ENCODE measurements around the gene PRICKLE1. TPM values are rescaled to one million over a fixed set of nuclear protein-coding genes. Genes with fewer than 3 reads are reported as not detected.

The PRICKLE1 gene
- polyA plus RNA-seq, 1 donor (not counting 4 experiments of a cell fraction or from before 2014, with no cell fraction given) = 3.5 TPM

GRCh38 chr12:42582498-42582897, 7.0 kb downstream of the PRICKLE1 start:
- Histone ChIP-seq H3K4me2 (ENCODE audit: control insufficient read depth, extremely low read depth, insufficient read depth, low read depth, low read length) (no peak overlapping the region), H3K4me1 (ENCODE audit: control insufficient read depth, extremely low read depth, insufficient read depth, low read length) (peaks cover 16% of the 10 kb centered on the region), H3K9ac (ENCODE audit: control insufficient read depth, extremely low read depth, insufficient read depth, low read length) (no peak overlapping the region), H3K27me3 (ENCODE audit: control insufficient read depth, extremely low read depth, insufficient read depth, low read length) (no peaks in the 10 kb centered on the region), H3K79me2 (ENCODE audit: control insufficient read depth, insufficient read depth, low read length) (peaks cover 5% of the 10 kb centered on the region), H3K9me1 (ENCODE audit: control insufficient read depth, extremely low read depth, insufficient read depth, low read length) (peaks cover 2% of the 10 kb centered on the region), H3K36me3 (ENCODE audit: control insufficient read depth in 2 of 2, extremely low read depth in 1 of 2, insufficient read depth in 2 of 2, low read length in 2 of 2) (no peaks in the 10 kb centered on the region), H4K20me1 (ENCODE audit: control insufficient read depth, extremely low read depth, insufficient read depth, low read length) (no peaks in the 10 kb centered on the region), H3K4me3 (ENCODE audit: control insufficient read depth in 2 of 3, extremely low read depth in 1 of 3, insufficient read depth in 2 of 3, low read depth in 1 of 3, low read length in 3 of 3) (no peak overlapping the region), H2AFZ (ENCODE audit: control insufficient read depth, low read length) (no peak overlapping the region), H3K27ac (ENCODE audit: control insufficient read depth, insufficient read depth, low read length) (no peak overlapping the region), H3K9me3 (ENCODE audit: control insufficient read depth, low read depth, low read length) (no peaks in the 10 kb centered on the region)
- TF ChIP-seq CTCF (optimal IDR thresholded peaks at IDR 0.05 in 1 of 3, IDR thresholded peaks at IDR 0.05 in 1 of 3, conservative IDR thresholded peaks at IDR 0.05 in 1 of 3; ENCODE audit: extremely low read depth in 1 of 3, insufficient read depth in 2 of 3, low read length in 3 of 3) = no peak
- TF ChIP-seq EZH2 (IDR thresholded peaks at IDR 0.05; ENCODE audit: low read length) = no peak
- FAIRE-seq (no peak), DNase-seq (ENCODE audit: low read depth, low spot score) (no peak)
- dilution Hi-C loops (cut with MboI; ENCODE audit: extremely low pct_ligation_motif_present, low sequenced_read_pairs) = no loop called here

GRCh38 chr12:42582050-42582449, 7.5 kb downstream of the PRICKLE1 start:
- Histone ChIP-seq H3K4me1 (ENCODE audit: control insufficient read depth, extremely low read depth, insufficient read depth, low read length) (peaks cover 13% of the 10 kb centered on the region), H3K79me2 (ENCODE audit: control insufficient read depth, insufficient read depth, low read length) (peaks cover 2% of the 10 kb centered on the region), H3K27ac (ENCODE audit: control insufficient read depth, insufficient read depth, low read length) (no peak overlapping the region), H3K4me3 (ENCODE audit: control insufficient read depth in 2 of 3, extremely low read depth in 1 of 3, insufficient read depth in 2 of 3, low read depth in 1 of 3, low read length in 3 of 3) (no peak overlapping the region), H3K9me3 (ENCODE audit: control insufficient read depth, low read depth, low read length) (no peaks in the 10 kb centered on the region), H3K27me3 (ENCODE audit: control insufficient read depth, extremely low read depth, insufficient read depth, low read length) (no peaks in the 10 kb centered on the region), H2AFZ (ENCODE audit: control insufficient read depth, low read length) (no peak overlapping the region), H4K20me1 (ENCODE audit: control insufficient read depth, extremely low read depth, insufficient read depth, low read length) (no peaks in the 10 kb centered on the region), H3K9ac (ENCODE audit: control insufficient read depth, extremely low read depth, insufficient read depth, low read length) (no peak overlapping the region), H3K4me2 (ENCODE audit: control insufficient read depth, extremely low read depth, insufficient read depth, low read depth, low read length) (no peak overlapping the region), H3K36me3 (ENCODE audit: control insufficient read depth in 2 of 2, extremely low read depth in 1 of 2, insufficient read depth in 2 of 2, low read length in 2 of 2) (no peaks in the 10 kb centered on the region), H3K9me1 (ENCODE audit: control insufficient read depth, extremely low read depth, insufficient read depth, low read length) (peaks cover 2% of the 10 kb centered on the region)
- TF ChIP-seq EZH2 (IDR thresholded peaks at IDR 0.05; ENCODE audit: low read length) = no peak
- no peak for TF ChIP-seq CTCF (optimal IDR thresholded peaks at IDR 0.05 in 1 of 3, IDR thresholded peaks at IDR 0.05 in 1 of 3, conservative IDR thresholded peaks at IDR 0.05 in 1 of 3; ENCODE audit: extremely low read depth in 1 of 3, insufficient read depth in 2 of 3, low read length in 3 of 3)
- FAIRE-seq (no peak), DNase-seq (ENCODE audit: low read depth, low spot score) (no peak)
- dilution Hi-C loops (cut with MboI; ENCODE audit: extremely low pct_ligation_motif_present, low sequenced_read_pairs) = no loop called here
